NCI-H1930 (cell line): ENCODE measurements around the gene LILRB3.
"Not testable (repeated sequence)": the region's sequence is repeated elsewhere in the genome, so short reads cannot be mapped to it uniquely, and the experiment has no call there.

ENCODE experiments used
- DNase-seq, 2 experiments: peaks; one replicate each; lab custom pipeline; 2025; lab: John Stamatoyannopoulos, UW

Gene LILRB3

GRCh38 chr19:54222474-54223276, at the start of gene LILRB3:
TSS of gene LILRB3 (minus strand) at chr19:54223007. CDS start at chr19:54222976, 31 bp downstream.
- not testable (repeated sequence) for DNase-seq

DNA sequence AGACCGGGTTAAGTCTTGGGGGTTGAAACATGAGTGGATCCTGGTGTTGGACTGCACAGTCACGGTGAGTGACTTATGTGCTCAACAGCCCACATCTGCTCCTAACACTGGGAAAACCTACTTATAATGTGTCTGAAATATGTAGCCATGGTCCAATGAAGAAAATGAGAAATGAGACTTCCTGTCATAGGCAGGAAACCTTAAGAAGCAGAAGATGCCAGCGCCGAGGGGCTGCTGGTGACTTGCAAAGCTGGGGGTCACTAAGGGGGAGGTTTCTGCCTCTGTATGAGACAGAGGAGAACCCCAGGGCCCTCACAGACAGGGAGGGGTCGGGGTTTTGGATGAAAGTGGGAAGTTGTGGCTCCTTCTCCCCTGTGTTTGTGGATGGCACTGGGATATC, 49.4 kb upstream of the LILRB3 start:
- DNase-seq, result not testable (repeated sequence)

- DNase-seq, result not testable (repeated sequence)
Observed at GRCh38 chr19:54271587-54271986, 48.8 kb upstream of the LILRB3 start.

GRCh38 chr19:54271106-54271505, 48.3 kb upstream of the LILRB3 start:
- DNase-seq, result no peak

GRCh38 chr19:54268936-54269335, 46.1 kb upstream of the LILRB3 start:
- no peak for DNase-seq

GRCh38 chr19:54266133-54266532, 43.3 kb upstream of the LILRB3 start:
- peak; percentile 55 to 67 for DNase-seq

- no peak for DNase-seq
Observed at GRCh38 chr19:54262470-54262869, 39.7 kb upstream of the LILRB3 start.

GRCh38 chr19:54262066-54262465, 39.3 kb upstream of the LILRB3 start:
- no peak for DNase-seq

DNA sequence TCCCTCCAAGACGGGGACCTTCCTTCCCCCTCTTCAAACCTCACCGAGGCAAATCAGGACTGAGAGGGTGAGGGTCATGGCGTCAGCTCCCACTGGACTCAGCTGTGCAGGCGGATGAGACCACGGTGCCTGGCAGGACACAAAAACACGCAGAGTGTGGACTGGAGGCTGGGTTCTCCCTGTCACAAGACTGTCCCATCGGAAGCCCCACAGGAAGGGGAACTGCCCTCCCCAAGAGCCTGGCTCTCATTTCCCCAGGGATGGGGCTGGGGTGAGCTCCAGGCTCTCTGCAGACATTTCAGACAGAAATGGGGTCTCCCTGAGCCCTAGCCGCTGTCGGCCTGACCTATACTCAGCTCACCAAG, 34.3 kb upstream of the LILRB3 start, which contains the start of gene LILRB5:
TSS of gene LILRB5 (minus strand) at position 158 of the 365 bp plus-strand sequence. CDS start at position 78, 80 bp downstream.
- DNase-seq, result no peak

DNA sequence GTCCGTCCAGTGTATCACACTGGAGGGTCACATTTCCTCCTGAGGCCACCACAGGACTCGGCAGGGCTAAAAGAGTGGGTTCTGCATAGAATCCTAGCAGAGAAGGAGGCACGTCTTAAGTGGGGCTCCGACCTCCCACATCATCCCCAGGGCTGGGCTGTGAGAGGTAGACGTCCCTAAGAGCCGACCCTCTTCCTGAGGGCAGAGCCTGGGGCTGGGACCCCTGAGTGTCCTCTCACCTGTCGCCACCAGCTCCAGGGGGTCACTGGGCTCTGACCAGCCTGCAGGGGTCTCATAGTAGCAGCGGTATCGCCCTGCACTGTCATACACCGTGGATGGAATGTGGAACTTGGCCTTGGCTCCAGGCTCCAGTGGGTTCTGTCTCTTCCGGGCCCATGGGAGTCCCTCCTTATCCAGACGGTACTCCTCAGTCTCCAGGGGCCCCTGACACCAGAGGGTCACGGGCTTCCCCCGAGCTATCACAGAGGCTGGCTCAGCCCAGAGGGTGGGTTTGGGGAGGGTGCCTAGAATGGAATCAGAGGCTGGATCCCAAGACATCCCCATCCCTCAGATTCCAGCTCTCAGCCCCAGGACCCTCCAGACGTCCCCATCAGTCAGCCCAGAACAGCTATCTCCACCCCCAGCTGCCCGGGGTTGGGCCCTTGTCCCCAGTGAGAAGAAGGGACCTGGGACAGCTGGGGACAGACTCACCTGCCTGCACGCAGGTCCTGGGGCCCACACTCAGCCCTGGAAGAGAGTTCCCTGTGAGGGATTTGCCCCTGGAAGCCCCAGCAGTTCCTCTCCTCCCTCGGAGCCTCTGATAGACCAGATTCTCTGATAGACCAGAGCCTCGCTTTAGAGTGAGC, 33.7 kb upstream of the LILRB3 start:
- no peak for DNase-seq

GRCh38 chr19:54255105-54255775, 32.4 kb upstream of the LILRB3 start:
- no peak for DNase-seq

GRCh38 chr19:54254195-54254906, 31.5 kb upstream of the LILRB3 start:
- no peak for DNase-seq

- DNase-seq, result no peak
Observed at GRCh38 chr19:54253331-54254194, 30.8 kb upstream of the LILRB3 start.

GRCh38 chr19:54252845-54253244, 30.0 kb upstream of the LILRB3 start:
- DNase-seq, result no peak

DNA sequence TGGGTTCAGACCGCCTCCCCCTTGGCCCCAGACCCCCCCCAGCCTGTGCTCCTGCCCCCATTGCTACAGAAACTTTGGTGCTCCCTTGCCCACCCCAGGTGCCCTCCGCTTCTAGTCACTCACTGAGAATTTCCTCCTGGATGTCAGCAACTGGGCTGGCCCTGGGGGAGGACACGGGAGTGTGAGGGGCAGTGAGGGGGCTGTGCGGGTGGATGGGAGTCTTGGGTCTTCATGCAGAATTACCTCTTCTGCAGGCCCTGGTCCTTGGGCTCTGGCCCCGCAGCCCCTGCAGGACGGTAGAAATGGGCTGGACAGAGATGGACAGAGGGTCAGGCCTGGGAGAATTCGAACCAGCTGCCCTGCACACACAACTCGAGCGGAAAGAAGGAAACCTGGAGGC, 29.4 kb upstream of the LILRB3 start:
- DNase-seq, result no peak

DNA sequence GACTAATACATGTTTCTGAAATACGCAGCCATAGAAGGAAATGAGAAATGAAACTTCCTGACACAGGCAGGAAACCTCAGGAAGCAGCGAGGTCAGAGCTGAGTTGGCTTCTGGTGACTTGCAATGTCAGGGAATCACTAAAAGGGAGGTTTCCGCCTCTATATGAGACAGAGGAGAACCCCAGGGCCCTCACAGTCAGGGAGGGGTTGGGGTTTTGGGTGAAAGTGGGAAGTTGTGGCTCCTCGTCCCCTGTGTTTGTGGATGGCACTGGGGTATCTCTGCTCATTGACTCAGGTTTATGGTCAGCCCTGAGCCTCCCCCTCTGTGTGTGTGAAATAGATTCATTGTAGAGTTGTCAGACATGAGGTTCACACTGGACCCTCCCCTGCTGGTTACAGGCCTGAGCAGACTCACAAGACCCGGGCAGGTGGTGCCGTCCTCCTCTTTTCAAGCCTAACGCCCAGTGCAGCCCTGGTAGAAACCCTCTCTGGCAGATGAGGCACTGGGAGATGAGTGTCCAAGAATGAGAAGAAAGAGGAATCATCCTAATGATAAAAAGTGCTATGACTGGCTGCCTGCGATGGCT, 25.3 kb upstream of the LILRB3 start:
- no peak for DNase-seq

- no peak for DNase-seq
Observed at GRCh38 chr19:54247106-54247930, 24.5 kb upstream of the LILRB3 start.

- no peak for DNase-seq
Observed at GRCh38 chr19:54245936-54246335, 23.1 kb upstream of the LILRB3 start.

DNA sequence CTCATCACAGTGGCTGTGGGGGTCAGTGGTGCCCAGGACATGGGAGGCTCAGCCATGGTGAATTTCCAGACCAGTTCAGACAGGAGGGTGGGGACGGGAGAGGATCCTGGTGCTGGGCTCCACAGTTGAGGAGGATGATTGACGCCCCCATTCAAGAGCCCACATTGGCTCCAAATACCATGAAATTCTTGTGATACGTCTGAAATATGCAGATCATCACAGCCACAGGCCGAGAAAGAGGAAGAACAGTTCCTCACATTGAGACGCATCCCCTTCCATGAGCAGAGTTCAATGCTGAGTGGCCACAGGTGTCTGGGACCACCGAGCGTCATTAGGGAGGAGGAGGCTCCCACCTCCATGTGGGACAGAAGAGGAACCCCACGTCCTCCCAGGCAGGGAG, 21.0 kb upstream of the LILRB3 start:
- DNase-seq, result not testable (repeated sequence)
